Urinary bladder (tissue), 4 donors: ENCODE data around the gene FGB. TPM values are rescaled to one million over a fixed set of nuclear protein-coding genes. Genes with fewer than 3 reads are reported as not detected.

Source experiments
- DNase-seq: peaks from one replicate; pipeline ENCODE4 v3.0.0-alpha.2; 2015; ENCODE audit errors: extremely low spot score
- H3K27ac ChIP-seq: one replicate; pipeline ENCODE4 v1.5.1; 2013; ENCODE audit warnings: low read depth, mild to moderate bottlenecking, moderate library complexity
- H3K36me3 ChIP-seq: one replicate; pipeline ENCODE4 v1.6.1; 2013; ENCODE audit warnings: mild to moderate bottlenecking, moderate library complexity; ENCODE audit not compliant: insufficient read depth
- H3K4me1 ChIP-seq: one replicate; pipeline ENCODE4 v1.6.1; 2013; ENCODE audit warnings: mild to moderate bottlenecking, moderate library complexity; ENCODE audit not compliant: insufficient read depth
- H3K4me3 ChIP-seq: one replicate; pipeline ENCODE4 v1.5.1; 2013; ENCODE audit warnings: low read depth, low read length
- whole genome bisulfite sequencing: extraction: QIAGEN DNeasy Blood & Tissue Kit; methylation state at CpG from one replicate; pipeline ENCODE4 v1.1.7; 2013; 5-methylcytosine and 5-hydroxymethylcytosine counted together
- polyA plus RNA-seq: library from polyadenylated mRNA; stranded (reverse); fragments of 200-250 nt; gene quantifications from one replicate; pipeline ENCODE4 v1.2.3, GENCODE V29; 2013
- total RNA-seq: library from RNA; depleted of rRNA; stranded (reverse); fragments of >200 nt; gene quantifications from one replicate; pipeline ENCODE4 v1.2.3, GENCODE V29; 2014
- donor health status: healthy with polysubstance abuse.
- donor health status: healthy.

Gene FGB
- total and polyA plus RNA-seq, 2 donors = 11.6 TPM; not detected in 1

DNA sequence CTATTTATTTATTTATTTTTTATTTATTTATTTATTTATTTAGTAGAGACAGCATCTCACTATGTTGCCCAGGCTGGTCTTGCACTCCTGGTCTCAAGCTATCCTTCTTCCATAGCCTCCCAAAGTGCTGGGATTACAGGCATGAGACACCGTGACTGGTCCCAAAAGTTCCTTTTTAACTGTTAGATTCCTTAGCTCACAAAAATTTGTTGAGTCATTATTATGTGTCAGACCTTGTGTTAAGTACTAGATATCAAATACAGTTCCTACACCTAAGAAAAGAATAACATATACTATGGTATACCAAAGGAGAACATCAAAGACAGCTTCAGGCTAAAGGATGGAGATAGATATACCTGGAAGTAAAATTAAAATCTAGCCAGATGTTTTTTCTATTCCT, 16.1 kb downstream of the FGB start:
- no peaks in the 10 kb centered on the region for H3K4me1 ChIP-seq
- H3K36me3 ChIP-seq = no peaks in the 10 kb centered on the region
- H3K27ac ChIP-seq = no peak overlapping the region
- no peak for DNase-seq
- WGBS = 69% methylated on average over 1 of the region's 1 CpG
- H3K4me3 ChIP-seq = no peak overlapping the region

DNA sequence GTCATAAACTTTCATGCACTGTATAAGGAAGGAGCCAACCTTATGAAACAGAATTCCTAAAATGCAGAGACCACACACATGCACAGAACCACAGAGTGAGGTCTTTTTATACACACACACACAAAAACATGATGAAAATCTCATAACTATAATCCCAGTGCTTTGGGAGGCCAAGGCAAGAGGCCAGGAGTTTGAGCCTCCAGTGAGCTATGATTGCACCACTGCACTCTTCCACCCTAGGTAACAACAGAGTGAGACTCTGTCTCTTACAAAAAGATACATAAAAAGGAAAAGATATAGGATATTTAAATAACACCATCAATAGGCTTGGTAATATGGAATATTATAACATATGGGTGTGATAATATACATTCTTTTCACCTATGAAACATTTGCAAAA, 17.1 kb downstream of the FGB start:
- Histone ChIP-seq H3K4me1 (no peaks in the 10 kb centered on the region), H3K36me3 (no peaks in the 10 kb centered on the region), H3K27ac (no peak overlapping the region), H3K4me3 (no peak overlapping the region)
- DNase-seq = no peak

DNA sequence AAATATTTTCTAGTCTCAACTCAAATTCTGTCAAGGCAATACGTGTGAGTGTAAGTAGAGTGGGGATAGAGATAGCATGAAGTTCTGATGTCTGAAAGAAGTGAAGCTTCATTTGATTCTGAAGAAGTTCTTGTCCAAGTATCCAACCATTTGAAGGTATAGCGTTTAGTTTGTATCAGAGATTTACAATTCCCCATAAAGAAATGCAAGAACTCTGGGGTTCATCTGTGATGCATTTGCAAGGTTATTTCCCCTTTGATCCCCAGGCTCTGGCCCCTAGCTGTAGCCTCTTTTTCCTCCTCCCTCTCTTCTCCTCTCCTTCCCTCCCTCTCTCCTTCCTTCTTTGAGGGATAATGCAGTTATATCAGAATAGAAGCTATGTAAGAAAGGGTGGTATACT, 19.9 kb downstream of the FGB start:
- 89% methylated on average over 2 of the region's 2 CpGs for WGBS
- Histone ChIP-seq H3K36me3 (no peaks in the 10 kb centered on the region), H3K27ac (no peak overlapping the region), H3K4me3 (no peak overlapping the region), H3K4me1 (no peaks in the 10 kb centered on the region)
- no peak for DNase-seq

DNA sequence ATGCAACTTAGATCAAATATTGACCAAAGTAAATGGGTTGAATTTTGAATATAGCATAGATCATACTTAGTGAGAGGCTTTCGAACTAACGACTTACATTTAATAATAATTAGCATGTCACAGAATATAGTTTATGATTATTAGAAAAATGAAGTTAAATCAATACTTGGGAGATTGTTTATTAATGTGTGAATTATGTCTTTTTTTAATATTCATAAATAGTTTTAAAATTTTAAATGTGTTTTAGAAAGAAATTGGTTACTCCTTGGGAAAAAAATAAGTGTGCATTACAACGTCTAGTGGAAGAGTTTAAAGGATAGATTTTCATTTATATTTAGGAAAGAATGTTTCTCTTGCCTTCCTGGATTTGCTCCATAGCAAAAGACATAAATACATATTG, 20.4 kb downstream of the FGB start:
- Histone ChIP-seq H3K4me1 (no peaks in the 10 kb centered on the region), H3K36me3 (no peaks in the 10 kb centered on the region), H3K27ac (no peak overlapping the region), H3K4me3 (no peak overlapping the region)
- no peak for DNase-seq
- 85% methylated on average over 3 of the region's 3 CpGs for WGBS

DNA sequence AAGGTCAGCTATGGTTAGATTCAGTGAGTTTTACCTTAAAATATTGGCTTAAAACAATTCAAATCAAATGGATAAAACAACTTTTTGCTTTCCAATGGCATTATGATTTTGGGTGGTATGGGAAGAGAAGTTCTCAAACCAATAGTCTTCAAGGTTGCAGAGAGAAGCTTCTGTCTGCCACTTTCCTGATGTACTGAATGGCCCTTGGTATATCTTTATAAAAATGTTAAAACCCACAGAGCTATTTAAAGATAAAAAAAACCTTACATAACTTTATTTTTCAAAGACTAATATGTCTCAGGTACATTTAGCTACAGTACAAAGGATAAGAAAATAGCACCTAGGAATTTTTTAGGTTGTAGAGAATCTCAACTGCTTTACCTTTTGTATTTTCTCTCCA, 20.9 kb downstream of the FGB start:
- DNase-seq = no peak
- no peak overlapping the region for H3K27ac ChIP-seq
- no peaks in the 10 kb centered on the region for H3K36me3 ChIP-seq
- no peaks in the 10 kb centered on the region for H3K4me1 ChIP-seq
- no peak overlapping the region for H3K4me3 ChIP-seq

DNA sequence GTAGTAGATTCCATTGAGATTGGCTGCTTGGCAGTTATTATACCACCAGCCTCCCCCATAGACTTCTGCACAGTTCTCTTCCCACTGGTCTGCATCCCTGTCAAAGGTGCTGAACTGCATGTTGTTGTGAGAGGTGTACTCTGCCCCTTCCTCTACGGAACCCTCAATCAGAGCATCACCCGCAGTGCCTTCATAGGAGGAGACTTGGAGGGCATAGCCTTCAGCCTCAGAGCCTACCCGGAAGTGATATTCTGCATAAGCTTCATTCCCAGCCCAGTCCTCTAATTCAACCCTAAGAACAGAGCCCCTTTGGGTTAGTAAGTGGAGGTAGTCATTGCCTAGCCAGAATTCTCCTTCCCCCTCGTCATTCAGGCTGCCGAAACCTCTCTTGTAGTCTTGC, 21.4 kb downstream of the FGB start:
- H3K27ac ChIP-seq = no peak overlapping the region

DNA sequence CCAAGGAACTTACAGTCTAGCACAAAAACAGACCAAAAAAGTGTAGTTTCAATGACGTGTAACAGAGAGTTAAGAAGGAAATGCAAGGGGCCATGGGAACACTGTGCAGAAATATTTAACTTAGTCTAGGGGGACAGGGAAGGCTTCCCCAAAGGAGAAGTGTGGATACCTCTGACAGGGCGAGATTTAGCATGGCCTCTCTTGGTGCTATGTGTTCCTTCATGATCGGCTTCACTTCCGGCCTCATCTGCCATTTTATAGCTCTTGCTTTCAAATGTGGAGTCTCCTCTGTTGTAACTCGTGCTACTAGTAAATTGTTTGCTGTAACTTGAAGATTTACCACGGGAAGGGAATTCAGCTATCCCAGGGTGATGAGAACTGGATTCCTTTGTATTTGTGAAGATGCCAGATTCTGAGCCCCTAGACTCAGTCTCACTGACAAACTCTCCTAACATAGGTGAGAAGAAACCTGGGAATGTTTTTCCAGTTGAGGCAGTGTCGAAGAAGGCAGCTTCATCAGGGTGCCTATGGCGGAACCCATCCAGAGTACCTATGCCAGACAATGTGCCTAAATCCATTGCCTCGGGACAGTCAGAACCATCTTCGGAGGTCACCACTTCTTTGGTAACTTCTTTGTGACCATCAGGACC, 22.7 kb downstream of the FGB start:
- DNase-seq = no peak
- WGBS = 87% methylated on average over 10 of the region's 10 CpGs
- no peaks in the 10 kb centered on the region for H3K36me3 ChIP-seq

More for the DNA sequence above, 21.4 kb downstream of the FGB start:
- WGBS = 91% methylated on average over 5 of the region's 5 CpGs
- no peak overlapping the region for H3K4me3 ChIP-seq
- no peaks in the 10 kb centered on the region for H3K36me3 ChIP-seq
- H3K4me1 ChIP-seq = no peaks in the 10 kb centered on the region
- DNase-seq = no peak

DNA sequence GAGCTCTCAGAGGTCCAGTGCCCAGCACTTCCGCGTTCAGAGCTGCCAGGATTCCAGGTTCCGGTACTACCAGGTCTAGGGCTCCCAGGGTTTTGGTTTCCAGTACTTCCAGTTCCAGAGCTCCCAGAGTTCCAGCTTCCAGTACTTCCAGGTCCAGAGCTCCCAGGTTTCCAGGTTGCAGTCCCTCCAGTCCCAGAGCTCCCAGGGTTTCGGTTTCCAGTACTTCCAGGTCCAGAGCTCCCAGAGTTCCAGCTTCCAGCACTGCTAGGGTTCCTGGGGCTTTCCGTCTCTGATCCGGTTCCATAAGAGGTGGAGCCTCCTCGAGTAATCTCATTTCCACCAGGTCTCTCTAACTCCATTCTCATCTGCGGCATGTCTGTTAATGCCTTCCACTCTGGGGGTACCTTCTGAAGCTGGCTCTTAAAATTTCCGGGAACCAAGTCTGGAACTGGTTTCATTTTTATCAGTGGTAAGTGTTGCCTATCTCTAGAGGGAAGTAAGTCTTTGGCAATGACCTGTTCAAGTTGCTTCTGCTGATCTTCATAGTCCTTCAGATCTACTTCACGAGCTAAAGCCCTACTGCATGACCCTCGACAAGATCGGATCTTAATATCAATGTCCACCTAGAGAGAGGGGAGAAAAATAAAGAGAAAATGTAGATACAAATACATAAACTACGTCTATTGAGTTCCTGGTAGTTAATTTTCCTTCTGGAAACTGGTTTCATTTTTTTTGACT, 23.7 kb downstream of the FGB start:
- H3K27ac ChIP-seq = no peak overlapping the region
- no peak for DNase-seq
- no peaks in the 10 kb centered on the region for H3K36me3 ChIP-seq
- H3K4me1 ChIP-seq = no peaks in the 10 kb centered on the region
- WGBS = 89% methylated on average over 13 of the region's 13 CpGs
- no peak overlapping the region for H3K4me3 ChIP-seq

More for the DNA sequence above, 22.7 kb downstream of the FGB start:
- no peak overlapping the region for H3K27ac ChIP-seq
- no peaks in the 10 kb centered on the region for H3K4me1 ChIP-seq
- no peak overlapping the region for H3K4me3 ChIP-seq

DNA sequence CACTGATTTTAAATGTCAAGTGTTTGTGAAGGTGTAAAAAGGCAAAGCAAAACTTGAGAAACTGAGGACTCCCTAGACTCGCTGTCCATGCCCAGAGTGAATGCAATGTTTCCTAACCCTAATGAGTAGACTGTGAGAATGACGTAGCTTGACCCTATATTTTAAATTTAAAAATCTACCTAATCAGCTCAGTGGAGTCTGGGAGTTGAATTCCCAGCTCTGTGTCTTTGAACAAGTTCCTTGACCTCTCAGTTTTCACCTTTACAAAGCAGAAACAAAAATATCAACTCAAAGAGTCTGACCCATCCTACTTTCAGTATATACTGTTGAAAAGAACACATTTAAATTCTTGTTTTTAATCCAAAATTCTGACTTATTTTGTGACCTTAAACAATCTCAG, 25.4 kb downstream of the FGB start:
- no peak for DNase-seq
- 83% methylated on average over 2 of the region's 2 CpGs for WGBS
- H3K36me3 ChIP-seq = no peaks in the 10 kb centered on the region
- H3K4me3 ChIP-seq = no peak overlapping the region
- no peaks in the 10 kb centered on the region for H3K4me1 ChIP-seq
- H3K27ac ChIP-seq = no peak overlapping the region

DNA sequence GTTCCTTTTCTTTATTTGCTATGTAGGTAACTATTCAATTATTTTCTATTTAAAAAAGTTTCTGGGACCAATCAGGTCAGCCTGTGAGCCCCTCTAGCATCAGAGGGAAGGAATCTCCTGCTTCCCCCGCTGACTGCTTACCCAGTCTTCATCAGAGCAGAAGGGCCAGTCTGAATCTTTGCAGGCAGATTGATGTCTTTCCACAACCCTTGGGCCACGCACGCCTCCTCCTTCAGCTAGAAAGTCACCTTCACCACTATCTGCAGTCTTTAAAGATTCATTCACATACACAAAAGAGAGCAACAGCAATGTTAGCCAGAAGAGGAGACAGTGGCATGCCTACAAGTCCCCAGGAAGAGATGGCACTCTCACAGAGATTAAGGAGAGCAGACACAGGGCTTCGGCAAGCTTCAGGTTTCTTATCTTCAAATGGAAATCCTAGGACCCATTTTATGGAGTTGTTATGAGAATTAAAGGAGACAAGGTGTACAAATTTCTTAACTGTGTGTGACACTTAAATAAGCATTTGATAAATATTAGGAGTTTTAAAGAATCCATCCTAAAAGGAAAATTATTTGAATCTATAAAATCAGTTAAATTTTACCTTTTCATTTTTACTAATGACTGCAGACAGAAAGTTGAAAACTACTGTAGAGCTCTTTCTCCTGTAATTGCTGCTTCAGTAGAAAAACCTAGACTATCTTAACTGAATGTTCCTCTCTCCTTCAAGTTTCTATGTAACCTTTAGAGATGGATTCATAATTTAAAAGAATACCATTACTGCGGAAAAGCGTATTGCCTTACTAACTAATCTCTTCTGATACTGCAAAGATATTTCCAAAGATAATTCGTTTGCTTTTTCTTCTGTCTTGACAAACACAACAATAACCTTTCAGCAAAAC, 26.7 kb downstream of the FGB start:
- H3K27ac ChIP-seq = no peak overlapping the region
- no peak overlapping the region for H3K4me3 ChIP-seq
- no peaks in the 10 kb centered on the region for H3K36me3 ChIP-seq
- H3K4me1 ChIP-seq = no peaks in the 10 kb centered on the region
- DNase-seq = no peak
- 55% methylated on average over 7 of the region's 7 CpGs for WGBS

DNA sequence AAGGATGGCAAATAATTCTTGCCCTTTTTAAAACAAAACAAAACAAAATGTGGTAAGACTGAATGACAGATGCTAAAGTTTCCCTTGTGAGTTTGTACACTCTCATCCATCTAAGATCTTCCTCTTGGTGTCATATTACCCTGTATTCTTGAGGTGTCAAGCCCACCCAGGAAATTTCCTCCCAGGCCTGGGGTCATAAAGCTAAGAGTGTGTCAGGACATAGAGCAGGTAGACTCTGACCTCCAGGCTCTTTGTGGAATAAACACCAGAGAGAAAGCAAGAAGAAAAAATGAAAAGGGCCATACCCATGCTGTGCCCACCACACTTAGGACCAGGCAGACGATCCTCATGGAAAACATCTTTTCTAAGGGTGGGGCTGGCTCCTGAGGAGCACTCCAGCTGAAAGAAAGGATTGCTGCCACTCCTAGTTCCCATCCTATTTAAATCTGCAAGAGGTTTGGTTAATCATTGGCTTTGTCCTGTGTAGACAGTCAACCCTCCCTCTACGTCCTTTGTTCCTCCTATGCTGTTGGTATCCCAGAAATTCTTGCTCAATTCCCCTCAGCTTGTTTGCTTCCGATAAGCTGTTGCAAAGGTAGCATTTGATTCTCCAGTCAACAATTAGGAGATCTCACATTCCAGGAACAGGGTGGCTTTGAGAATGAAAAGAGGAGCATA, 27.7 kb downstream of the FGB start, which contains the start of gene FGA:
Gene FGA, minus strand, starts transcription at position 414 of the 678 bp plus-strand sequence. Its CDS starts 55 bp downstream, at position 359.
- Histone ChIP-seq H3K27ac (no peak within 1 kb of the TSS), H3K4me1 (no peaks in the 10 kb centered on the region), H3K36me3 (no peaks in the 10 kb centered on the region), H3K4me3 (no peak within 1 kb of the TSS)
- 59% methylated on average over 3 of the region's 3 CpGs for WGBS
- DNase-seq = no peak

DNA sequence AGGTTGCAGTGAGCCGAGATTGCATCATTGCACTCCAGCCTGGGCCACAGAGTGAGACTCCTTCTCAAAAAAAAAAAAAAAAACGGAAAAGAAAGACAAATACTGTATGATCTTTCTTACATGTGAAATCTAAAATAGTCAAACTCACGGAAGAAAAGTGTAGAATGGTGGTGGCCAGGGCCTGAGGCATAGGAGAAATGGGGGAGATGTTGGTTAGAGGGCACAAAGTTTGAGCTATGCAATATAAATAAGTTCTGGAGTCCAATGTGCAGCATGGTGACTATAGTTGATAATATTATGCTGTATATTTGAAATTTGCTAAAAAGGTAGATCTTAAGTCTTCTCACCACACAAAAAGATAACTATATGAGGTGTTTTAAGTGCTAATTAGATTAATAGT, 29.1 kb downstream of the FGB start:
- Histone ChIP-seq H3K4me1 (no peaks in the 10 kb centered on the region), H3K27ac (no peak overlapping the region), H3K4me3 (no peak overlapping the region), H3K36me3 (no peaks in the 10 kb centered on the region)
- WGBS = 84% methylated on average over 3 of the region's 3 CpGs
- no peak for DNase-seq

DNA sequence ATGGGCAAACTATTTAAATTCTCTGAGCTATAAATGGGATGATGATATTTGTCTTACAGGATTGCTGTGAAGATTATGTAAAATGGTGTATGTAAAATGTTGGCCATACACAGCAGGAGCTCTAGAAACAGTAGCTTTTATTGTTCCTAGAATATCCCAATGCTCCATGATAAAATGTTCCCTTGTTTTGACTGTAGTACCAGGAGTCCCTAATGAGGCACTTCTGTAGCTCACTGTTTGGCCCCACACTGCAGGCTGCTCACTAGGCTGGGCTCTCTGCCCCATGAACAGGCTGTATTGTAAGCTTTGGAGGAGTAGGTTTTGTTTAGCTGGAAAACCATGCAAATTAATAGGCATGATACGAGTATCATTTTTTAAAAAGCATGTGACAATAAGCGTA, 31.1 kb downstream of the FGB start:
- DNase-seq = no peak
- no peaks in the 10 kb centered on the region for H3K36me3 ChIP-seq
- H3K4me1 ChIP-seq = no peaks in the 10 kb centered on the region
- no peak overlapping the region for H3K4me3 ChIP-seq
- H3K27ac ChIP-seq = no peak overlapping the region
- 86% methylated on average over 2 of the region's 2 CpGs for WGBS
